ENCODE data around the gene SFTA2. TPM values are rescaled to one million over a fixed set of nuclear protein-coding genes. Genes with fewer than 3 reads are reported as not detected.
A peak's percentile ranks its signal among the peaks of the same experiment; 100 is the strongest.

The SFTA2 gene
- total and polyA plus RNA-seq, 12 donors = not detected

DNA sequence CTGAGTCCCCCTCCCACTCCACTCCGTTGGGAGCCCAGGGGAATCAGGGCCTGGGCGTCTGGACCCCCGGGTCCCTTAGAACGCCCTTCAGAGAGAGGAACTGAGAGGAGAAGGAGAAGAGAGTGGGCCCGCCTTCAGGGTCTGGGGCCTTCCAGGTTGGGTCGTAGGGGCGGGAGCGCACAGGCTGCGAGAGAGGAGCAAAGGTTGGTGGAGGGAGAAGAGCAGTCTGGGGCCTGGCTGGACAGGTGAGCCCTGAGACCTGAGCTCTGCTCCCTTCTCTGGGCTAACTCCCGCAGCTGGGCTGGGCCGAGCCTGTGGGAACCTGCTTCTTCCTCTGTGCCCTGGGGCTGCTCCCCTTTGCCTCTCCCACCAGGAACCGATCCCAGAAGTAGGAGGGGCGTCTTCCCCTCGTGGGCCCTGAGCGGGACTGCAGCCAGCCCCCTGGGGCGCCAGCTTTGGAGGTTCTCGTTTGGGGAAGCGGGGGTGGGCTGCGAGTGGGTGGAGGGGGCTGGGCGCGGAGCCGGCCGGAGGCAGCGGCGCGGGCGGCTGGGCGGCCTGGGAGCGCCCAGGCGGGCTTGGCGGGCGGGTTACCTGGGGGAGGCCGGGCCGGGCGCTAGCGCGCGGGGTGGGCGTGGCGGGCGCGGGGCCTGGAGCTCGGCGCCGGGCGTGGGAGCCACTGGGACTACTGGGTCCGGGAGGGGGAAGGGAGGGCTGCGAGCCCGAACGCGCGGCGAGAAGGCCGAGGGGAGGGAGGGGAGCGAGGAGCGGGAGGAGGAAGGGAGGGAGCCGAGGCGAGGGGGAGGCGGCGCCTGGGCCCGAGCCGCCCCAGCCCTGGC is 48.1 kb downstream of the SFTA2 start, which contains the start of gene DDR1:
Gene DDR1, plus strand, starts transcription at position 835 of the 836 bp plus-strand sequence. CDS start 4,211 bp downstream, outside the sequence.
- peaks cover 13 to 58% (median 36%) of the 10 kb centered on the region in 9 donors for H3K4me1 ChIP-seq

DNA sequence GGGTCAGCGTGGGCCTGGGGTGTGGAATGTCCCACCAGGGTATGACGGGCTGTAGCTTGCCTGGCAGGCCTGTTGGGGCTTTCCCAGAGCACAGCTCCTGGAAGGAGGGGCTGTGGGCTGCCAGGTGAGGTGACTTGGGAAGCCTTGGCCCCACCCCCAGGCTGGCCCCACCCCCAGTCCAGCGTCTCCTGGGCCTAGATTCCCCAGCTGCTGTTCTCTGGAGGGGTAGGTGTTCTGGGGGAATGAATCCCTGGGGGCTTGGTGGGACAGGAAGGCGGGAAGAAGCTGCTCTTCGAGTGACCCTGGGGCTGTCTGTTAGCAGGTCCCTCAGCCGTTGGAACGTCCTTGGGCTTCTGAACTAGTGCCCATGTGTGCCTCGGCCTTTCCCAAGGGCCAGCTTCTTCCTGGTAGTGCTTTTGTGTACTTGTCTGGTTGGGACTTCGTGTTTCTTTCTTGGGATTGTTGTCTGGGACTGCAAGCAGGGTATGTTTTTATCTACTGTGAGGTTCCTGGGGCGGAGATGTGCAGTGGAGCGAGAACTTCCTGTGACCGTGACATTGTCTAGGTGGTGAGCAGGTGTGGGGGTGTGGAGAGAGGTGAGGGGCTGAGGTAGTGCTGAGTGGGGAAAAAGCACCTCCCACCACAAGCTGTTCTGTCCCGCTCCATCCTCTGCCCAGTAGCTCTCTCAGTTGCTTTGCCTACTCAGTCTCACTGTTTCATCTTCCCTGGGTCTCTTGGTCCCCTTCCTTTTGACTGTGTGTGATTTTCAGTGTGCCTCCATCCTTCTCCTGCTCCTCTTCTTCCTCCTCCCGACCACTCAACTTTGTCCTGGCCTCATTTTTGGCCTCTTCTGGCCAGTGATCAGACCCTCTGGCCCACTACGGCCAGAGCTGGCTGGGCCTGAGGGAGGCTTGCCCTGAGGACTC is 48.9 kb downstream of the SFTA2 start:
- Histone ChIP-seq H3K27ac (peak overlapping the region; percentile 43 to 90 (median 84)), H3K27me3 (peaks cover 0 to 22% (median 0%) of the 10 kb centered on the region in 7 donors), H3K4me1 (peaks cover 15 to 54% (median 38%) of the 10 kb centered on the region in 9 donors), H3K36me3 (no peaks in the 10 kb centered on the region), H3K4me3 (peak overlapping the region in 3 of 10 donors; percentile 81 to 96 (median 82)), H3K9me3 (no peaks in the 10 kb centered on the region)
- intact Hi-C loops (cut with DNase I) = loop anchor here in 3 of 10 donors (5.0 to 10.0 kb wide), 4 partner anchors 56 to 198 kb away; partner anchors contain the start of genes FLOT1 (in 1 of the 3), IER3 (in 1 of the 3) and PPP1R18 (in 1 of the 3)
- DNase-seq (no peak), ATAC-seq (no peak)
- WGBS, 2 donors = 61 to 66% methylated on average over 15 of the region's 15 CpGs
- TF ChIP-seq, protein P1, sequence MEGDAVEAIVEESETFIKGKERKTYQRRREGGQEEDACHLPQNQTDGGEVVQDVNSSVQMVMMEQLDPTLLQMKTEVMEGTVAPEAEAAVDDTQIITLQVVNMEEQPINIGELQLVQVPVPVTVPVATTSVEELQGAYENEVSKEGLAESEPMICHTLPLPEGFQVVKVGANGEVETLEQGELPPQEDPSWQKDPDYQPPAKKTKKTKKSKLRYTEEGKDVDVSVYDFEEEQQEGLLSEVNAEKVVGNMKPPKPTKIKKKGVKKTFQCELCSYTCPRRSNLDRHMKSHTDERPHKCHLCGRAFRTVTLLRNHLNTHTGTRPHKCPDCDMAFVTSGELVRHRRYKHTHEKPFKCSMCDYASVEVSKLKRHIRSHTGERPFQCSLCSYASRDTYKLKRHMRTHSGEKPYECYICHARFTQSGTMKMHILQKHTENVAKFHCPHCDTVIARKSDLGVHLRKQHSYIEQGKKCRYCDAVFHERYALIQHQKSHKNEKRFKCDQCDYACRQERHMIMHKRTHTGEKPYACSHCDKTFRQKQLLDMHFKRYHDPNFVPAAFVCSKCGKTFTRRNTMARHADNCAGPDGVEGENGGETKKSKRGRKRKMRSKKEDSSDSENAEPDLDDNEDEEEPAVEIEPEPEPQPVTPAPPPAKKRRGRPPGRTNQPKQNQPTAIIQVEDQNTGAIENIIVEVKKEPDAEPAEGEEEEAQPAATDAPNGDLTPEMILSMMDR (IDR thresholded peaks at IDR 0.05) = no peak

More for the DNA sequence above, 48.1 kb downstream of the SFTA2 start, which contains the start of gene DDR1:
- TF ChIP-seq, protein P1 (IDR thresholded peaks at IDR 0.05) = no peak
- Histone ChIP-seq H3K36me3 (peaks cover 0 to 3% (median 0%) of the 10 kb centered on the region in 9 donors), H3K4me3 (peak within 1 kb of the TSS; percentile 53 to 96 (median 74)), H3K27me3 (peaks cover 0 to 22% (median 0%) of the 10 kb centered on the region in 7 donors), H3K27ac (peak within 1 kb of the TSS; percentile 43 to 90 (median 84)), H3K9me3 (no peaks in the 10 kb centered on the region)
- peak; percentile 63 to 89 (median 73) for ATAC-seq
- intact Hi-C loops (cut with DNase I) = loop anchor here in 3 of 10 donors (5.0 to 10.0 kb wide), 4 partner anchors 57 to 199 kb away; partner anchors contain the start of genes FLOT1 (in 1 of the 3), IER3 (in 1 of the 3) and PPP1R18 (in 1 of the 3)
- peak; percentile 73 to 76 for DNase-seq
- WGBS, 2 donors = 12 to 21% methylated on average over 38 to 60 of the region's 62 CpGs

DNA sequence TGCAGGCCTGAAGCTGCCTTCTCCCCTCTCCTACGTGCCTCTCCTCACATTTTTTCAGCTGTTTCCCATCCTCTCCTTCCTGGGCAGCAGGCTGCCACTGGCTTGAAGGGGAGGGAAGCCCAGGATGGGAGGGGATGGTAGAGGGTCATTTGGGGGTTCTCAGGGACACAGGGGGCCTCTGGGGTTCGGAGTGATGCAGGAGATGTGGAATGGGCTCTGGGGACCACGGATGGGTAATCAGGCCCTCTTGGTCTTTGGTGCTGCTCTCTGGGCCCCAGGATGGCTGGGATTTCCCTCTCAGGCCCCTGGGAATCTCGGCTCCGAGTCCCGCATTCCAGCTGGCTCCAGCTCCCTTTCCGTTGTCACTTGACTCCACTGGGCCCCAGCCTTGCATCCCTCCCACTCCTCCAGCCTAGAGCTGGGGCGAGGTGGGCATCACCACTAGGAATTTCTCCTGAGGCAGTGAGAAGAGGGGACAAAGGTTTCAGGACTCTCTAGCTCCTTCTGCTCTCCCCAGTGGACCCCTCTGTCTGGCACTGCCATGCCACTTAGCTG is 49.7 kb downstream of the SFTA2 start:
- 42 to 51% methylated on average over 6 to 8 of the region's 8 CpGs for WGBS, 2 donors
- H3K27me3 ChIP-seq = peaks cover 0 to 22% (median 0%) of the 10 kb centered on the region in 7 donors
- DNase-seq (no peak), ATAC-seq (no peak)
- peak overlapping the region in 9 of 10 donors; percentile 1 to 90 (median 85) for H3K27ac ChIP-seq
- no peak overlapping the region for H3K4me3 ChIP-seq
- H3K36me3 ChIP-seq = no peaks in the 10 kb centered on the region
- intact Hi-C loops (cut with DNase I) = loop anchor here in 3 of 10 donors (5.0 to 10.0 kb wide), 4 partner anchors 55 to 197 kb away; partner anchors contain the start of genes FLOT1 (in 1 of the 3), IER3 (in 1 of the 3) and PPP1R18 (in 1 of the 3)
- H3K4me1 ChIP-seq = peaks cover 20 to 60% (median 40%) of the 10 kb centered on the region in 9 donors
- no peaks in the 10 kb centered on the region for H3K9me3 ChIP-seq
- TF ChIP-seq, protein P1 (IDR thresholded peaks at IDR 0.05) = no peak

Data from heart right ventricle (tissue), 16 donors.